NCI-H1694 treated with DMSO at 0.1 percent for 48 hours (cell line): Measurements from ENCODE around the gene RPS4Y1.

Source experiments
- DNase-seq: peaks from one replicate; lab custom pipeline; 2025; lab: John Stamatoyannopoulos, UW

The RPS4Y1 gene

DNA sequence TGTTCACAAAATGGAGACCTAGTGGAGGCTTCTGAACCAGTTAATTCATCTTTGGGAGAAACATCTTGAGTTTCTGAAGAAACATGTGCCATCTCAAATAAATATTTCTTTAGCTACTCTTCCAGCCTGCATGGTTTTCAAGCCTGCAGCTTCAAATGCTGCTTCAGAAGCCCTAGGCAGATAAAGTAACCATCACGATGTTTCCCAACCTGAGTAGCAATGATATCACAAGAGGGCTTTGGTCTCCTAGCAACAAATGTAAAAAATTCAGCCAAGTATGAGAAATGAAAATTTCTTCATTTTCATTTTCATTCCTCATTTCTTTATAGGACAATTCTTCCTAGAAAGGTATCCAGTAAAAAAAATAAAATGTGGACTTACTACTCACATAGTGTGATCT lies 42.2 kb downstream of the RPS4Y1 start:
- no peak for DNase-seq

DNA sequence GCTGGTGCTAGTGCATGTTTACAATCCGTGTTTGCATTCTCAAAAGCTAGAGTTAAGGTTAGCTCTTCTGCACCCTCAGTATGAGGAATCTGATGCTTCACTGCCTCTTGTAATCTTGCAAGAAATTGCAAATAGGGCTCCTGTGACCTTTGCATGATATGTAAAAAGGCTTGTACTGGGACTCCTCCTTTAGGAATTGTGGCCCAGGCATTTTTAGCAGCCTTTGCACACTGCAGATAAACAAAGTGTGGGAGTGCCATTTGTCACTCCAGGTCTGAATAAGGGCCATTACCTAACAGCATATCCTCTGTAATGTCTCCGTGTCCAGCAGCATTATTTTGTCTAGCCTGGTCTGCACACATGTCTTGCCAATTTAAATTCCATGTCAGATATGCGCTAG lies 44.5 kb downstream of the RPS4Y1 start:
- no peak for DNase-seq

DNA sequence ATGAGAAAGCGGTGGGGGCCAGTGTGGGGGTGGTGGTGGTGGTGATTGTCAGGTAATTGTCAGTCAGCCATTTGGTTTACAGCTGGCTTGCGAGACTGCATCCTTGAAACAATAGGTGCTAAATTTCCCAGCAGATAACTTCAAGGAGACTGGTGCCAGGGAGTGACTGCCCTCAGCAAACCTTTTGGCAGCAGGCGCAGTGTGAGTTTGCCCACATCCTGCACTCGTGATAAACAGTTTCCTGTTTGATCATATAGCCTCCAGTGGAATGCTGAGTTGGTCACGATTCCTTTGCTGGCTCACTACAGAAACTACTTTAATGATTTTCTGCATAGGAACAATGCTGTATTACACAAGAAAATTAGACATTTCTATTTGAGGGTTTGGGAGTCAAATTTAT lies 46.0 kb downstream of the RPS4Y1 start:
- no peak for DNase-seq

DNA sequence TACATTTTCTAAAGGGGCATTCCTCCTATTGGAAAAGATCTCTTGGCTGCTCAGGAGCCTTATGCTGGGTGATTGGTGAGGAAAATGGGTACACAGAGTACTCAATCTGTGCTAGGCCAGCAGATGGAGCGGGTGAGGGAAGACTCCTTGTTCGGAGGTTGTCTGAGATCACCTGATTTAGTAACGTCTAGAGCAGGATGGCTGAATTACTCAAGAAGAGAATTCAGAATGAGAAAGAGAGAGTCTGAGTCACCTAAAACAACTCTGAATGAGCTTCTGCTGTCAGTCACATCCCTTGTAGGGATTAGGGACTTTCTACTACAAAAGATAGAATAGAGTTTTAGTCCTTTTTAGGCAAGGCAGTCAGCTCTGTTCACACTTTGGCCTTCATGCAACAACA lies 46.6 kb downstream of the RPS4Y1 start:
- no peak for DNase-seq

DNA sequence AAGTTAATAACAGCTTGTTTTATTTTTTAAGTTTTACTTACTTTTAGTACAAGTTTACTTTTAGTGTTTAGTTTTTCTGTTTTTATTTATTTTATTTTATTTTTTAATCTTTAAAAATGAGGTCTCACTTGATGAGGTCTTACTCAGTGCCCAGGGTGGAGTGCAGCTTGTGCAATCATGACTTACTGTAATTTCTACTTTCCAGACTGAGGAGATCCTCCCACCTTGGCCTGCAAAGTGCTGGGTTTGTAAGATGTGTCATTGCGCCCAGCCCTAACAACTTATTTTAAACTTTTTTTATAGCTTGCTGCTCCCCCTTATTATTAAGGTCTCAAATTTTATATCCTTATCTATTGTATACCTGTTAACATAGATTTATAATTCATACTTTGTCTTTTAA lies 52.1 kb downstream of the RPS4Y1 start:
- DNase-seq = no peak

DNA sequence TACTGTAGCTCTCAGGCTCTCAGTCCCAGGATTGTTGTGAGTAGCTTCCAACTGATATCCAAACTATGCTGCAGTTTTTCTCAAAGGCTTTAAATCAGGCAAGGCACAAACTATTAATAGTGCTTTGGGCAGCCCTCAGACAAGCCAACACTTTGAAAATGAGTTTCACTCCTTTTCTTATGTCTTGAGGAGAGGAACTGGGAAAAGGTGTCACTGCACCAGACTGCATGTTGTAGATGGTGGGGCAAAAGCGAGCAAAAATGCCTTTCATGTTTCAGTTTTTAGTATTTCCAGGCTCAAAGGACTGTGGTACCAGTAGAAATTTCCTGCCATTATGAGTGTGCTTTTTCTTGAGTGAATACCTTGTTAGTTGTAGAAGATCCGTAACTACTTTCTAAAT lies 54.6 kb downstream of the RPS4Y1 start:
- DNase-seq = no peak

DNA sequence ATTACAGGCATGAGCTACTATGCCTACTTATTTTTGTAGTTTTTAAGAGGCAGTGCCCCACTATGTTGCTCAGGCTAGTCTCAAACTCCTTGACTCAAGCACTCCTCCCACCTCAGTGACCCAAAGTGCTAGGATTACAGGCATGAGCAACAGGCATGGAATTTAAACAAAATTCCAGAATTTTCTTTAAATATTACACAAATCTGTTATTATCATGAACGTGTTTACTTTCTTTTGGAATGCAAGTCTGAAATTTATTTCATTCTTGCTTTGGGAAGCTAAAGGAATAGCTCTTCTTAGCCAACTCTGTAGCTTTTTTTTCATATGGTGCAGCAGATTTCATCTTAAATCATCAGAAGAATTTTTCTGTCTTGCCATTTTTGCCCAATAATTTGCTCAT lies 66.0 kb downstream of the RPS4Y1 start:
- DNase-seq = no peak

DNA sequence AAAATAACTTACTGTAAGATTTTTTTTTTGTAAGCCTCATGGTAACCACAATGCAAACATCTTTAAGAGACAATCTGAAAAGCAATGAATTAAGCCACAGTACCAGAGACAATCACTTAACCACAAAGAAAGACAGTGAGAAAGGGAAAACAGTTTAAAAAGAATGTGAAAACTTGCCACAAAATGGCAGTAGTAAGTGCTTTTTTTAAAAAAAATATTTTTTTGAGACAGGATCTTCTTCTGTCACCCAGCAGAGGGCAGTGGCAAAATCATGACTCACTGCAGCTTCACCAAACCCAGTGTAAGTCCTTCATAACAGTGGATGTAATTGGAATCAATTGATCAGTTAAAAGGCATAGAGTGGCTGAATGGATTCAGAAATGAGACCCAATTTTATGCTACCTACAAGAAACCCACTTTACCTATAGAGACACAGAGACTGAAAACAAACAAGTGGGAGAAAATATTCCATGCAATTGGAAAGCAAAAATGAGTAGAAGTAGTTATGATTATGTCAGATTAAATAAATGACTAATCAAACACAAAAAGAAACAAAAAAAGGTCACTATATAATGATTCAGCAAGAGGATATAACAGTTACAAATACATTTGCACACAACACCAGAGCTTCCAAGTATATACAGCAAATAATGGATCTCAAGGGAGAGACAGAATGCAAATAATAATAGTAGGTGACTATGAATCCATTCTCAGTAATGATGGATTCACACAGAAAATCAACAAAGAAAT lies 71.8 kb downstream of the RPS4Y1 start:
- no peak for DNase-seq
